Panc1 (cell line): ENCODE data around the gene KRTAP19-8. TPM values are rescaled to one million over a fixed set of nuclear protein-coding genes. Genes with fewer than 3 reads are reported as not detected.

Experiments
- ATAC-seq: fragments of 200-7000 bp; cut with Tn5 transposase; 2 replicates; pipeline ENCODE4 v1.9.1; 2020; ENCODE audit warnings: mild to moderate bottlenecking, moderate library complexity
- BruUV-seq: library from RNA; stranded (reverse); fragments of 400-500 nt; replicated peaks from 2 replicates; lab custom pipeline; 2021; lab: Mats Ljungman, UMichigan
- CTCF ChIA-PET: fragments of 300-600 bp; sonication (Branson Sonifier 250); formaldehyde crosslinking; loops from one replicate; lab custom pipeline; 2022; ENCODE audit warnings: antibody characterized with exemption; lab: Charles Lee
- POLR2A ChIA-PET: fragments of 300-600 bp; sonication (Branson Sonifier 250); formaldehyde crosslinking; loops from one replicate; lab custom pipeline; 2022; ENCODE audit warnings: antibody characterized with exemption; lab: Charles Lee
- DNase-seq: peaks from one replicate; pipeline ENCODE4 v3.0.0-alpha.2; 2010; ENCODE audit warnings: low read depth, low spot score
- H3K27ac ChIP-seq: 2 replicates; pipeline ENCODE4 v1.5.1; 2011; ENCODE audit warnings: mild to moderate bottlenecking, low read length, inconsistent platforms
- H3K27me3 ChIP-seq: fragments of 200-500 bp; sonication (Bioruptor generic); 2 replicates; pipeline ENCODE4 v1.6.0; 2014; ENCODE audit warnings: low read length, inconsistent platforms; ENCODE audit not compliant: control insufficient read depth, insufficient read depth
- H3K36me3 ChIP-seq: fragments of 200-500 bp; sonication (Bioruptor generic); 2 replicates; pipeline ENCODE4 v1.5.1; 2014; ENCODE audit warnings: inconsistent platforms, mild to moderate bottlenecking, low read length, moderate library complexity; ENCODE audit not compliant: control insufficient read depth, insufficient read depth
- H3K4me1 ChIP-seq: 2 replicates; pipeline ENCODE4 v1.5.1; 2011; ENCODE audit warnings: inconsistent platforms, mild to moderate bottlenecking, low read length, moderate library complexity; ENCODE audit not compliant: control insufficient read depth, insufficient read depth
- H3K4me3 ChIP-seq, 2 experiments: 2 replicates each; pipeline ENCODE4 v1.5.1; 2011 to 2012; ENCODE audit warnings: low read depth in 2 of 2, low read length in 2 of 2, mild to moderate bottlenecking in 2 of 2, inconsistent platforms in 1 of 2, moderate library complexity in 1 of 2
- H3K9me3 ChIP-seq: fragments of 200-500 bp; sonication (Bioruptor generic); 2 replicates; pipeline ENCODE4 v1.5.1; 2014; ENCODE audit warnings: low read depth, mild to moderate bottlenecking, inconsistent platforms, low read length, moderate library complexity; ENCODE audit not compliant: control insufficient read depth, insufficient read depth
- POLR2AphosphoS5 ChIP-seq: IDR thresholded peaks from 2 replicates; pipeline ENCODE4 v1.6.1; 2012; ENCODE audit warnings: mild to moderate bottlenecking, low read depth, low read length, moderate library complexity
- REST ChIP-seq, 2 experiments: IDR thresholded peaks; 2 replicates each; pipeline ENCODE4 v1.6.1; 2011 to 2012; ENCODE audit warnings: low read depth in 2 of 2, control low read depth in 1 of 2, low read length in 1 of 2, mild to moderate bottlenecking in 1 of 2, moderate library complexity in 1 of 2; ENCODE audit not compliant: insufficient read depth in 1 of 2
- SIN3A ChIP-seq: IDR thresholded peaks from 2 replicates; pipeline ENCODE4 v1.6.1; 2012; ENCODE audit warnings: low read depth, mild to moderate bottlenecking, low read length, moderate library complexity, borderline replicate concordance; ENCODE audit not compliant: insufficient read depth
- TCF7L2 ChIP-seq: IDR thresholded peaks from 2 replicates; pipeline ENCODE4 v1.6.1; 2011; ENCODE audit warnings: mild to moderate bottlenecking, low read depth, low read length, inconsistent platforms
- in situ Hi-C: cut with HindIII; loops from 2 replicates; pipeline ENCODE4 v1.10.0; 2016; ENCODE audit warnings: low sequenced_read_pairs, low pct_unique_long_range_greater_than_20kb
- intact Hi-C: fragments of 100-400 bp; cut with micrococcal nuclease; formaldehyde crosslinking; loops from one replicate; pipeline ENCODE4 v1.10.0; 2022; ENCODE audit not compliant: unreplicated experiment
- total RNA-seq: library from RNA; stranded (reverse); gene quantifications from one replicate; pipeline ENCODE4 v1.2.1, GENCODE V29; 2021; ENCODE audit not compliant: unreplicated experiment
- TF ChIP-seq, protein P1 (sequence below): fragments of 450-650 bp; IDR thresholded peaks from 2 replicates; pipeline ENCODE4 v1.5.1; 2017; ENCODE audit warnings: mild to moderate bottlenecking

Gene KRTAP19-8
- total RNA-seq, 1 experiment from 2014 or later: not detected

DNA sequence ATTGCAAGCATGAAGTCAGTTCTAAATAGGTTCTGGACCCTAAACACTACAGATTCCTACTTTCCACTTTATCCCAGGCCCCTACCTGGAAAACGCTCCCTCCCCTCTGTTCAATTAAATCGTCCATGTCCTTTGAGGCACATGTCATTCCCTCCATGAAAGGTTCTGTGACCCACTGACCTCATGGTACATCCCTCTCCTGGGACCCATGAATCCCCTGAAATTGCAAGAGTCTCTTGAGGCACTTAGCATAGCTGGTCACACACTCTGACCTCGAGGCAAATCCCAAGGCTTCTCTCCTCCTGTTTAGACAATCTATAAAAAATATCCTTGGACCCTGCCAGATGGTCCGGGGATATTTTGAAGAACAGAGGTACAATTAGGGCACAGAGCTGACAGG is 34.3 kb upstream of the KRTAP19-8 start:
- no peaks in the 10 kb centered on the region for H3K27me3 ChIP-seq
- no peak overlapping the region for H3K27ac ChIP-seq
- BruUV-seq: no TSS peak
- TF ChIP-seq POLR2AphosphoS5: no peak
- TF ChIP-seq TCF7L2: no peak
- TF ChIP-seq SIN3A: no peak
- TF ChIP-seq REST (IDR thresholded peaks at IDR 0.05; ENCODE audit: insufficient read depth in 1 of 2, low read depth in 2 of 2, low read length in 1 of 2): no peak
- TF ChIP-seq, protein P1, sequence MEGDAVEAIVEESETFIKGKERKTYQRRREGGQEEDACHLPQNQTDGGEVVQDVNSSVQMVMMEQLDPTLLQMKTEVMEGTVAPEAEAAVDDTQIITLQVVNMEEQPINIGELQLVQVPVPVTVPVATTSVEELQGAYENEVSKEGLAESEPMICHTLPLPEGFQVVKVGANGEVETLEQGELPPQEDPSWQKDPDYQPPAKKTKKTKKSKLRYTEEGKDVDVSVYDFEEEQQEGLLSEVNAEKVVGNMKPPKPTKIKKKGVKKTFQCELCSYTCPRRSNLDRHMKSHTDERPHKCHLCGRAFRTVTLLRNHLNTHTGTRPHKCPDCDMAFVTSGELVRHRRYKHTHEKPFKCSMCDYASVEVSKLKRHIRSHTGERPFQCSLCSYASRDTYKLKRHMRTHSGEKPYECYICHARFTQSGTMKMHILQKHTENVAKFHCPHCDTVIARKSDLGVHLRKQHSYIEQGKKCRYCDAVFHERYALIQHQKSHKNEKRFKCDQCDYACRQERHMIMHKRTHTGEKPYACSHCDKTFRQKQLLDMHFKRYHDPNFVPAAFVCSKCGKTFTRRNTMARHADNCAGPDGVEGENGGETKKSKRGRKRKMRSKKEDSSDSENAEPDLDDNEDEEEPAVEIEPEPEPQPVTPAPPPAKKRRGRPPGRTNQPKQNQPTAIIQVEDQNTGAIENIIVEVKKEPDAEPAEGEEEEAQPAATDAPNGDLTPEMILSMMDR: no peak
- H3K4me1 ChIP-seq: no peaks in the 10 kb centered on the region
- H3K9me3 ChIP-seq: no peaks in the 10 kb centered on the region
- ATAC-seq (no peak), DNase-seq (no peak)
- in situ Hi-C loops (no loop called here), intact Hi-C loops (no loop called here)
- H3K36me3 ChIP-seq: no peaks in the 10 kb centered on the region
- POLR2A ChIA-PET: no interaction called here
- CTCF ChIA-PET: no interaction called here
- H3K4me3 ChIP-seq: no peak overlapping the region

DNA sequence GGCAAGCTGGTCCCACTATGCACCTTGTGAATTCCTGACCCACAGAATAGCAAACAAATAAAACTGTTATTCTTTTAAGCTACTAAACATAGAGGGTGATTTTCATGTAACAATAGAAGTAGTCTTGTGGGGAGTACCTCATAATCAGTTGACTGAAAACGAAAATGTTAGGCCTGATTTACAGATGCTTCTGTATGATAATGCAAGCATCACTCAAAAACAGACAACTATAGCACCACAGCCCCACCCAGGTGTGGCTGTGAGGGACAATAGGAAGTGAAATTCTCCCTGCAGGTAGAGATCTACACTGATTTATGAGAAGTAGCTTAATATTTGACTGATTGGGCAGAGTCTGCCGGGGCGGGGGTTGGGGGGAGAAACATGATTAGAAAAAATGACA is 26.5 kb upstream of the KRTAP19-8 start:
- Histone ChIP-seq H3K27me3 (no peaks in the 10 kb centered on the region), H3K9me3 (no peaks in the 10 kb centered on the region), H3K27ac (no peak overlapping the region), H3K4me3 (no peak overlapping the region), H3K4me1 (no peaks in the 10 kb centered on the region), H3K36me3 (no peaks in the 10 kb centered on the region)
- BruUV-seq: no TSS peak
- ChIA-PET POLR2A (no interaction called here), CTCF (no interaction called here)
- DNase-seq: no peak
- intact Hi-C loops (no loop called here), in situ Hi-C loops (no loop called here)
- TF ChIP-seq REST (IDR thresholded peaks at IDR 0.05; ENCODE audit: insufficient read depth in 1 of 2, low read depth in 2 of 2, low read length in 1 of 2) (no peak), POLR2AphosphoS5 (no peak)
- TF ChIP-seq, protein P1: no peak
- no peak for ATAC-seq
